HG03139 (cell line): ENCODE measurements around the gene APOC1.
"Not testable (repeated sequence)": the region's sequence is repeated elsewhere in the genome, so short reads cannot be mapped to it uniquely, and the experiment has no call there.

ENCODE experiments used
- ATAC-seq: cut with Tn5 transposase; IDR thresholded peaks from one replicate; pipeline ENCODE4 v1.9.1; 2021; ENCODE audit not compliant: unreplicated experiment

APOC1 gene

GRCh38 chr19:44889830-44890365 lies 24.5 kb upstream of the APOC1 start:
- ATAC-seq: no peak

- peak; percentile 74 for ATAC-seq
Measured at GRCh38 chr19:44890366-44891015, 23.9 kb upstream of the APOC1 start.

GRCh38 chr19:44891016-44891882 lies 23.2 kb upstream of the APOC1 start, which contains the start of gene TOMM40:
TOMM40 (plus strand) TSS chr19:44891254; CDS start chr19:44891416, 162 bp downstream.
- ATAC-seq: peak; percentile 0

GRCh38 chr19:44892932-44893331 lies 21.5 kb upstream of the APOC1 start:
- no peak for ATAC-seq

DNA sequence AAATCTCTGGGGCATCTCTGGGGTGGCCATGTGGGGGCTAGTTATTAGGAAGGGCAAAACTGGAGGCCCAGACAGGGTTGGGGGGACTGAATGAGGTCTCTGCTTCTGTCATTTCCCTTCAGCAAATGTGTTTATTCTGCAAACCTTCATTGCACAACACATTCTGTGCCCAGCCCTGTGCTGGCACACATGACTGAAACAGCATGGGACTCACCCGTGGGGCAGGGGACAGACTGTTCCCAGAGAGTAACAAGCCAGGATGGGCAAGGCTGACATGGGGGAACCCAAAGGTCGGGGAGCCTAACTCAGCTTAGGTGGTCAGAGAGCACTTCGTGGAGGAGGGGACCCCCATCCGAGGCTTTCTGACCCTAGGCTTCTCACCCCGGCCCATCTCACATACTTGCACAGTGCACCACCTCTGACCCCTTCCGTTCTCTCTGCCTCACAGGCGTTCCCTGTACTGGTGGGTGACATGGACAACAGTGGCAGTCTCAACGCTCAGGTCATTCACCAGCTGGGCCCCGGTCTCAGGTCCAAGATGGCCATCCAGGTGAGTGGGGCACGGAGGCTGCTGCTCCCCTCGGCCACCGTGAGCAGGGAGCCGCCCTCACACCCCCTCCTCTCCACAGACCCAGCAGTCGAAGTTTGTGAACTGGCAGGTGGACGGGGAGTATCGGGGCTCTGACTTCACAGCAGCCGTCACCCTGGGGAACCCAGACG lies 20.9 kb upstream of the APOC1 start:
- ATAC-seq: no peak

DNA sequence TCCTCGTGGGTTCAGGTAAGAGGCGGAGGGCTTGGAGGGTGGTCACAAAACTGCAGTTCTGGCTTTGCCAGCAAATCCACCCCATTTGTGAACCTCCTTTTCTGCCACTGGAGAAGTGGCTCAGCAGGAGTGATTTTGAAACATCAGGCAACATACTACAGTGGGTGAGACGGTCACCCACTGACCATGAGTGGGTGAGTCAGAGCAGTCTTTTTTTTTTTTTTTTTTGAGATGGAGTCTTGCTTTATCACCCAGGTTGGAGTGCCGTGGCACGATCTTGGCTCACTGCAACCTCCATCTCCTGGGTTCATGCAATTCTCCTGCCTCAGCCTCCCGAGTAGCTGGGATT lies 20.4 kb upstream of the APOC1 start:
- no peak for ATAC-seq

DNA sequence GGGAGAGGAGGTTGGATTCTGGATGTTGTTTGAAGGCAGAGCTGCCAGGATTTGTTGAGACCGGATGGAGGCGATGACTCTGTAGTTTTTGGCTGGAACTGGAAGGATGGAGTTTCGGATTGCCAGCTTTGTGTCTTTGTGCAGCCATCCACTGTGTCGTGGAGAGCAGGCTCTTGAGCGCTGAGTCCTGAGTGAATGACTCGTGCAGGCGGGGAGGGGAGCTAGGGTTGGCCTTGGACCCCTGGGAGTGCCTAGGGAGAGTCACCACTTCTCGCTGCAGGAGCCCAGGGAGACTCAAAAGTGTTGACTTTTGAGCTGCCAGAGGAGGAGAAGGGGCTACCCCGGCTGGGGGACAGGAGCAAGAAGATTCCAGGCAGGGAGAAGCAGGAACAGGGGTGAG lies 19.5 kb upstream of the APOC1 start:
- no peak for ATAC-seq

DNA sequence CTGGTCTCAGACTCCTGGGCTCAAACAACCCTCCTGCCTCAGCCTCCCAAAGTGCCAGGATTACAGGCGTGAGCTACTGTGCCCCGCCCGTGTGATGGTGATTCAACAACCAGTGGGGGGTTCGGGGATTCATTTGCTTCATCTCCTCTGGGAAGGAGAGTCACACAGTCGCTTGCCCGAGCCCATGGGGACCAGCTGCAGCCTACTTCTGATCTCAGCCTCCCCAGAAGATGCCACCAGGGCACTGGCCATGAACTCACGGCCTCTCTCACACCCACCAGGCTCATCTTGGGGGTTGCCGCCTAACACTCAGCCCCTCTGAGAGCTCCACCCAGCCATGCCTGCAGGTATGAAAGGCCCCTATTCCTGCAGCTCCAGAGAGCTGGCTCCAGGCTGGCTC lies 16.6 kb upstream of the APOC1 start:
- no peak for ATAC-seq

GRCh38 chr19:44900328-44901244 lies 13.8 kb upstream of the APOC1 start:
- no peak for ATAC-seq

DNA sequence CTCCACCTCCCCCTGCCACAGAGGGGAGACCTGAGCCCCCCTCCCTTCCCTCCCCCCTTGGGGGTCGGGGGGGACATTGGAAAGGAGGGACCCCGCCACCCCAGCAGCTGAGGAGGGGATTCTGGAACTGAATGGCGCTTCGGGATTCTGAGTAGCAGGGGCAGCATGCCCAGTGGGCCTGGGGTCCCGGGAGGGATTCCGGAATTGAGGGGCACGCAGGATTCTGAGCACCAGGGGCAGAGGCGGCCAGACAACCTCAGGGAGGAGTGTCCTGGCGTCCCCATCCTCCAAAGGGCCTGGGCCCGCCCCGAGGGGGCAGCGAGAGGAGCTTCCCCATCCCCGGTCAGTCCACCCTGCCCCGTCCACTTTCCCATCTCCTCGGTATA lies 11.2 kb upstream of the APOC1 start:
- ATAC-seq: no peak

- ATAC-seq: no peak
Measured at GRCh38 chr19:44903602-44904425, 10.6 kb upstream of the APOC1 start.

- ATAC-seq: no peak
Measured at GRCh38 chr19:44904426-44904994, 9.9 kb upstream of the APOC1 start.

DNA sequence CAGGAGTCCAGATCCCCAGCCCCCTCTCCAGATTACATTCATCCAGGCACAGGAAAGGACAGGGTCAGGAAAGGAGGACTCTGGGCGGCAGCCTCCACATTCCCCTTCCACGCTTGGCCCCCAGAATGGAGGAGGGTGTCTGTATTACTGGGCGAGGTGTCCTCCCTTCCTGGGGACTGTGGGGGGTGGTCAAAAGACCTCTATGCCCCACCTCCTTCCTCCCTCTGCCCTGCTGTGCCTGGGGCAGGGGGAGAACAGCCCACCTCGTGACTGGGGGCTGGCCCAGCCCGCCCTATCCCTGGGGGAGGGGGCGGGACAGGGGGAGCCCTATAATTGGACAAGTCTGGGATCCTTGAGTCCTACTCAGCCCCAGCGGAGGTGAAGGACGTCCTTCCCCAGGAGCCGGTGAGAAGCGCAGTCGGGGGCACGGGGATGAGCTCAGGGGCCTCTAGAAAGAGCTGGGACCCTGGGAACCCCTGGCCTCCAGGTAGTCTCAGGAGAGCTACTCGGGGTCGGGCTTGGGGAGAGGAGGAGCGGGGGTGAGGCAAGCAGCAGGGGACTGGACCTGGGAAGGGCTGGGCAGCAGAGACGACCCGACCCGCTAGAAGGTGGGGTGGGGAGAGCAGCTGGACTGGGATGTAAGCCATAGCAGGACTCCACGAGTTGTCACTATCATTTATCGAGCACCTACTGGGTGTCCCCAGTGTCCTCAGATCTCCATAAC lies 8.8 kb upstream of the APOC1 start, which contains the start of gene APOE:
TSS of gene APOE (plus strand) at position 360 of the 724 bp plus-strand sequence. CDS start 829 bp downstream, outside the sequence.
- ATAC-seq: no peak

- no peak for ATAC-seq
Measured at GRCh38 chr19:44907613-44908012, 6.8 kb upstream of the APOC1 start.

DNA sequence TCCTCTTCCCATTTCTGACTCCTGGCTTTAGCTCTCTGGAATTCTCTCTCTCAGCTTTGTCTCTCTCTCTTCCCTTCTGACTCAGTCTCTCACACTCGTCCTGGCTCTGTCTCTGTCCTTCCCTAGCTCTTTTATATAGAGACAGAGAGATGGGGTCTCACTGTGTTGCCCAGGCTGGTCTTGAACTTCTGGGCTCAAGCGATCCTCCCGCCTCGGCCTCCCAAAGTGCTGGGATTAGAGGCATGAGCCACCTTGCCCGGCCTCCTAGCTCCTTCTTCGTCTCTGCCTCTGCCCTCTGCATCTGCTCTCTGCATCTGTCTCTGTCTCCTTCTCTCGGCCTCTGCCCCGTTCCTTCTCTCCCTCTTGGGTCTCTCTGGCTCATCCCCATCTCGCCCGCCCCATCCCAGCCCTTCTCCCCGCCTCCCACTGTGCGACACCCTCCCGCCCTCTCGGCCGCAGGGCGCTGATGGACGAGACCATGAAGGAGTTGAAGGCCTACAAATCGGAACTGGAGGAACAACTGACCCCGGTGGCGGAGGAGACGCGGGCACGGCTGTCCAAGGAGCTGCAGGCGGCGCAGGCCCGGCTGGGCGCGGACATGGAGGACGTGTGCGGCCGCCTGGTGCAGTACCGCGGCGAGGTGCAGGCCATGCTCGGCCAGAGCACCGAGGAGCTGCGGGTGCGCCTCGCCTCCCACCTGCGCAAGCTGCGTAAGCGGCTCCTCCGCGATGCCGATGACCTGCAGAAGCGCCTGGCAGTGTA lies 6.2 kb upstream of the APOC1 start:
- ATAC-seq: no peak

- no peak for ATAC-seq
Measured at GRCh38 chr19:44908836-44909261, 5.6 kb upstream of the APOC1 start.

DNA sequence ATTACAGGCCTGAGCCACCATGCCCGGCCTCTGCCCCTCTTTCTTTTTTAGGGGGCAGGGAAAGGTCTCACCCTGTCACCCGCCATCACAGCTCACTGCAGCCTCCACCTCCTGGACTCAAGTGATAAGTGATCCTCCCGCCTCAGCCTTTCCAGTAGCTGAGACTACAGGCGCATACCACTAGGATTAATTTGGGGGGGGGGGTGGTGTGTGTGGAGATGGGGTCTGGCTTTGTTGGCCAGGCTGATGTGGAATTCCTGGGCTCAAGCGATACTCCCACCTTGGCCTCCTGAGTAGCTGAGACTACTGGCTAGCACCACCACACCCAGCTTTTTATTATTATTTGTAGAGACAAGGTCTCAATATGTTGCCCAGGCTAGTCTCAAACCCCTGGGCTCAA lies 4.6 kb upstream of the APOC1 start:
- no peak for ATAC-seq

- not testable (repeated sequence) for ATAC-seq
Measured at GRCh38 chr19:44911896-44912295, 2.5 kb upstream of the APOC1 start.
